Measurements from ENCODE around the gene SLC38A10. TPM values are rescaled to one million over a fixed set of nuclear protein-coding genes. Genes with fewer than 3 reads are reported as not detected.

SLC38A10 gene
- total and polyA plus RNA-seq, 2 of the 13 experiments (the other 11 are each of a cell fraction or from before 2014, with no cell fraction given), result 23.4 to 55.8 TPM

DNA sequence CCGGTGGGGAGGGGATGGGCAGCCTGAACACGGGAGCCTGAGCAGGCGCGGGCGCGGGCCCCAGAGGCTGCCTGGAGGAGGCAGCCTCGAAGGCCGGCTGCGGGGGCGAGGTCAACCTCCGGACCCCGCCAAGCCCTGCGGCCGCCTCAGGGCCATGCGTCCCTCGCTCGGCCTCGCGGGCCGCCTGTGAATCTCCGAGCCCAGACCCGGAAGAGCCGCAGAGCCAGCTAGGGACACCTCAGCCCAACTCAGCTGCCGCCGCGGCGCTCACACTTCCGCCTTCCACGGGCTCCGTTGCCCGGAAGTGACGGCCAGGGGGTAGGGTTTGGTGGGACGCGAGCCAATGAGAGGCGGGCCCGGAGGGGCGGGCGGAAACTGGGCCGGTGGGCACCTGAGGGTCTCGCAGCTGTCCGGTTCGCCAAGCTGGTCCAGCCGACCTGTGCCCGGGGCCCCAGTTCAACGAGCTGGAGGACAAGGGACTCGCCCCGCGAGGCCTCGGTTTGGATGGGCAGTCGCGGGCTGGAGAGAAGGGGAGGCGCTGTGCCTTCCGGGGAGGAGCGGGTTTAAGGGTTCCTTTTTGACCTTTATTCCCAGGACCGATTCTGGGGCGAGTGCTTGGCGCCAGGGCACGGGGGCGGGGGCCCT, at the start of gene SLC38A10 (continued):
- TF ChIP-seq, protein P1, sequence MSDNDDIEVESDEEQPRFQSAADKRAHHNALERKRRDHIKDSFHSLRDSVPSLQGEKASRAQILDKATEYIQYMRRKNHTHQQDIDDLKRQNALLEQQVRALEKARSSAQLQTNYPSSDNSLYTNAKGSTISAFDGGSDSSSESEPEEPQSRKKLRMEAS (IDR thresholded peaks at IDR 0.05), result peak; percentile 84
- TF ChIP-seq GTF2F1 (IDR thresholded peaks at IDR 0.05; ENCODE audit: low read length) (no peak), PAF1 (CRISPR knock-in tag; IDR thresholded peaks at IDR 0.05) (no peak), ZNF577 (CRISPR knock-in tag; IDR thresholded peaks at IDR 0.05; ENCODE audit: borderline replicate concordance, low read depth) (no peak), ATAD3A (CRISPR knock-in tag; IDR thresholded peaks at IDR 0.05) (no peak), CCAR2 (optimal IDR thresholded peaks at IDR 0.05; ENCODE audit: low read depth, low read length) (no peak), ZNF34 (CRISPR knock-in tag; IDR thresholded peaks at IDR 0.05; ENCODE audit: borderline replicate concordance) (no peak), ELF1 (CRISPR knock-in tag; IDR thresholded peaks at IDR 0.05) (peak; percentile 100), SRY (CRISPR knock-in tag; IDR thresholded peaks at IDR 0.05) (peak; percentile 79), ZNF232 (CRISPR knock-in tag; IDR thresholded peaks at IDR 0.05; ENCODE audit: borderline replicate concordance) (peak; percentile 75; the same call in 1 of the 2 replicates), NBN (conservative IDR thresholded peaks at IDR 0.05) (no peak), ATF7-NPFF (CRISPR knock-in tag; IDR thresholded peaks at IDR 0.05; ENCODE audit: low read depth) (peak; percentile 60; the same call in 1 of the 2 replicates), NCOA2 (CRISPR knock-in tag; IDR thresholded peaks at IDR 0.05) (no peak), NR2F6 (IDR thresholded peaks at IDR 0.05) (peak; percentile 51; the same call in 1 of the 2 replicates), NR2F6 (CRISPR knock-in tag; IDR thresholded peaks at IDR 0.05) (peak; percentile 54)
- TF ChIP-seq, protein P2, sequence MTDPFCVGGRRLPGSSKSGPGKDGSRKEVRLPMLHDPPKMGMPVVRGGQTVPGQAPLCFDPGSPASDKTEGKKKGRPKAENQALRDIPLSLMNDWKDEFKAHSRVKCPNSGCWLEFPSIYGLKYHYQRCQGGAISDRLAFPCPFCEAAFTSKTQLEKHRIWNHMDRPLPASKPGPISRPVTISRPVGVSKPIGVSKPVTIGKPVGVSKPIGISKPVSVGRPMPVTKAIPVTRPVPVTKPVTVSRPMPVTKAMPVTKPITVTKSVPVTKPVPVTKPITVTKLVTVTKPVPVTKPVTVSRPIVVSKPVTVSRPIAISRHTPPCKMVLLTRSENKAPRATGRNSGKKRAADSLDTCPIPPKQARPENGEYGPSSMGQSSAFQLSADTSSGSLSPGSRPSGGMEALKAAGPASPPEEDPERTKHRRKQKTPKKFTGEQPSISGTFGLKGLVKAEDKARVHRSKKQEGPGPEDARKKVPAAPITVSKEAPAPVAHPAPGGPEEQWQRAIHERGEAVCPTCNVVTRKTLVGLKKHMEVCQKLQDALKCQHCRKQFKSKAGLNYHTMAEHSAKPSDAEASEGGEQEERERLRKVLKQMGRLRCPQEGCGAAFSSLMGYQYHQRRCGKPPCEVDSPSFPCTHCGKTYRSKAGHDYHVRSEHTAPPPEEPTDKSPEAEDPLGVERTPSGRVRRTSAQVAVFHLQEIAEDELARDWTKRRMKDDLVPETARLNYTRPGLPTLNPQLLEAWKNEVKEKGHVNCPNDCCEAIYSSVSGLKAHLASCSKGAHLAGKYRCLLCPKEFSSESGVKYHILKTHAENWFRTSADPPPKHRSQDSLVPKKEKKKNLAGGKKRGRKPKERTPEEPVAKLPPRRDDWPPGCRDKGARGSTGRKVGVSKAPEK (CRISPR knock-in tag; IDR thresholded peaks at IDR 0.05; ENCODE audit: borderline replicate concordance), result no peak
- TF ChIP-seq, protein P3, sequence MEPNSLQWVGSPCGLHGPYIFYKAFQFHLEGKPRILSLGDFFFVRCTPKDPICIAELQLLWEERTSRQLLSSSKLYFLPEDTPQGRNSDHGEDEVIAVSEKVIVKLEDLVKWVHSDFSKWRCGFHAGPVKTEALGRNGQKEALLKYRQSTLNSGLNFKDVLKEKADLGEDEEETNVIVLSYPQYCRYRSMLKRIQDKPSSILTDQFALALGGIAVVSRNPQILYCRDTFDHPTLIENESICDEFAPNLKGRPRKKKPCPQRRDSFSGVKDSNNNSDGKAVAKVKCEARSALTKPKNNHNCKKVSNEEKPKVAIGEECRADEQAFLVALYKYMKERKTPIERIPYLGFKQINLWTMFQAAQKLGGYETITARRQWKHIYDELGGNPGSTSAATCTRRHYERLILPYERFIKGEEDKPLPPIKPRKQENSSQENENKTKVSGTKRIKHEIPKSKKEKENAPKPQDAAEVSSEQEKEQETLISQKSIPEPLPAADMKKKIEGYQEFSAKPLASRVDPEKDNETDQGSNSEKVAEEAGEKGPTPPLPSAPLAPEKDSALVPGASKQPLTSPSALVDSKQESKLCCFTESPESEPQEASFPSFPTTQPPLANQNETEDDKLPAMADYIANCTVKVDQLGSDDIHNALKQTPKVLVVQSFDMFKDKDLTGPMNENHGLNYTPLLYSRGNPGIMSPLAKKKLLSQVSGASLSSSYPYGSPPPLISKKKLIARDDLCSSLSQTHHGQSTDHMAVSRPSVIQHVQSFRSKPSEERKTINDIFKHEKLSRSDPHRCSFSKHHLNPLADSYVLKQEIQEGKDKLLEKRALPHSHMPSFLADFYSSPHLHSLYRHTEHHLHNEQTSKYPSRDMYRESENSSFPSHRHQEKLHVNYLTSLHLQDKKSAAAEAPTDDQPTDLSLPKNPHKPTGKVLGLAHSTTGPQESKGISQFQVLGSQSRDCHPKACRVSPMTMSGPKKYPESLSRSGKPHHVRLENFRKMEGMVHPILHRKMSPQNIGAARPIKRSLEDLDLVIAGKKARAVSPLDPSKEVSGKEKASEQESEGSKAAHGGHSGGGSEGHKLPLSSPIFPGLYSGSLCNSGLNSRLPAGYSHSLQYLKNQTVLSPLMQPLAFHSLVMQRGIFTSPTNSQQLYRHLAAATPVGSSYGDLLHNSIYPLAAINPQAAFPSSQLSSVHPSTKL (CRISPR knock-in tag; IDR thresholded peaks at IDR 0.05), result peak; percentile 49; the same call in 1 of the 2 replicates
- TF ChIP-seq, protein P4, sequence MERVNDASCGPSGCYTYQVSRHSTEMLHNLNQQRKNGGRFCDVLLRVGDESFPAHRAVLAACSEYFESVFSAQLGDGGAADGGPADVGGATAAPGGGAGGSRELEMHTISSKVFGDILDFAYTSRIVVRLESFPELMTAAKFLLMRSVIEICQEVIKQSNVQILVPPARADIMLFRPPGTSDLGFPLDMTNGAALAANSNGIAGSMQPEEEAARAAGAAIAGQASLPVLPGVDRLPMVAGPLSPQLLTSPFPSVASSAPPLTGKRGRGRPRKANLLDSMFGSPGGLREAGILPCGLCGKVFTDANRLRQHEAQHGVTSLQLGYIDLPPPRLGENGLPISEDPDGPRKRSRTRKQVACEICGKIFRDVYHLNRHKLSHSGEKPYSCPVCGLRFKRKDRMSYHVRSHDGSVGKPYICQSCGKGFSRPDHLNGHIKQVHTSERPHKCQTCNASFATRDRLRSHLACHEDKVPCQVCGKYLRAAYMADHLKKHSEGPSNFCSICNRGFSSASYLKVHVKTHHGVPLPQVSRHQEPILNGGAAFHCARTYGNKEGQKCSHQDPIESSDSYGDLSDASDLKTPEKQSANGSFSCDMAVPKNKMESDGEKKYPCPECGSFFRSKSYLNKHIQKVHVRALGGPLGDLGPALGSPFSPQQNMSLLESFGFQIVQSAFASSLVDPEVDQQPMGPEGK (CRISPR knock-in tag; IDR thresholded peaks at IDR 0.05), result 0 out of 2 replicates have a peak, but pooled peaks have one; percentile 43
- TF ChIP-seq, protein P5, sequence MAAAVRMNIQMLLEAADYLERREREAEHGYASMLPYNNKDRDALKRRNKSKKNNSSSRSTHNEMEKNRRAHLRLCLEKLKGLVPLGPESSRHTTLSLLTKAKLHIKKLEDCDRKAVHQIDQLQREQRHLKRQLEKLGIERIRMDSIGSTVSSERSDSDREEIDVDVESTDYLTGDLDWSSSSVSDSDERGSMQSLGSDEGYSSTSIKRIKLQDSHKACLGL (CRISPR knock-in tag; IDR thresholded peaks at IDR 0.05), result peak; percentile 67; the same call in 1 of the 2 replicates
- TF ChIP-seq, protein P6, sequence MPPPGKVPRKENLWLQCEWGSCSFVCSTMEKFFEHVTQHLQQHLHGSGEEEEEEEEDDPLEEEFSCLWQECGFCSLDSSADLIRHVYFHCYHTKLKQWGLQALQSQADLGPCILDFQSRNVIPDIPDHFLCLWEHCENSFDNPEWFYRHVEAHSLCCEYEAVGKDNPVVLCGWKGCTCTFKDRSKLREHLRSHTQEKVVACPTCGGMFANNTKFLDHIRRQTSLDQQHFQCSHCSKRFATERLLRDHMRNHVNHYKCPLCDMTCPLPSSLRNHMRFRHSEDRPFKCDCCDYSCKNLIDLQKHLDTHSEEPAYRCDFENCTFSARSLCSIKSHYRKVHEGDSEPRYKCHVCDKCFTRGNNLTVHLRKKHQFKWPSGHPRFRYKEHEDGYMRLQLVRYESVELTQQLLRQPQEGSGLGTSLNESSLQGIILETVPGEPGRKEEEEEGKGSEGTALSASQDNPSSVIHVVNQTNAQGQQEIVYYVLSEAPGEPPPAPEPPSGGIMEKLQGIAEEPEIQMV (CRISPR knock-in tag; IDR thresholded peaks at IDR 0.05; ENCODE audit: low read depth), result 0 out of 2 replicates have a peak, but pooled peaks have one; percentile 7

Measured in HepG2 (cell line).